ENCODE data around the gene NRP2. TPM values are rescaled to one million over a fixed set of nuclear protein-coding genes. Genes with fewer than 3 reads are reported as not detected.

Gene NRP2
- total and polyA plus RNA-seq, 4 donors = 3.8 to 17.7 (median 12.2) TPM

GRCh38 chr2:205734436-205735037 is 52.2 kb downstream of the NRP2 start:
- TF ChIP-seq ATF3 (IDR thresholded peaks at IDR 0.05) (no peak), JUND (IDR thresholded peaks at IDR 0.05) (no peak), RAD21 (IDR thresholded peaks at IDR 0.05) (no peak), NR2F2 (IDR thresholded peaks at IDR 0.05) (no peak), HNF4A (conservative IDR thresholded peaks at IDR 0.05) (no peak), GABPA (IDR thresholded peaks at IDR 0.05 in 1 of 2, conservative IDR thresholded peaks at IDR 0.05 in 1 of 2) (no peak), EGR1 (IDR thresholded peaks at IDR 0.05; ENCODE audit: low read depth in 2 of 2) (no peak), RXRA (IDR thresholded peaks at IDR 0.05) (no peak), YY1 (IDR thresholded peaks at IDR 0.05) (no peak)
- TF ChIP-seq, protein P1, sequence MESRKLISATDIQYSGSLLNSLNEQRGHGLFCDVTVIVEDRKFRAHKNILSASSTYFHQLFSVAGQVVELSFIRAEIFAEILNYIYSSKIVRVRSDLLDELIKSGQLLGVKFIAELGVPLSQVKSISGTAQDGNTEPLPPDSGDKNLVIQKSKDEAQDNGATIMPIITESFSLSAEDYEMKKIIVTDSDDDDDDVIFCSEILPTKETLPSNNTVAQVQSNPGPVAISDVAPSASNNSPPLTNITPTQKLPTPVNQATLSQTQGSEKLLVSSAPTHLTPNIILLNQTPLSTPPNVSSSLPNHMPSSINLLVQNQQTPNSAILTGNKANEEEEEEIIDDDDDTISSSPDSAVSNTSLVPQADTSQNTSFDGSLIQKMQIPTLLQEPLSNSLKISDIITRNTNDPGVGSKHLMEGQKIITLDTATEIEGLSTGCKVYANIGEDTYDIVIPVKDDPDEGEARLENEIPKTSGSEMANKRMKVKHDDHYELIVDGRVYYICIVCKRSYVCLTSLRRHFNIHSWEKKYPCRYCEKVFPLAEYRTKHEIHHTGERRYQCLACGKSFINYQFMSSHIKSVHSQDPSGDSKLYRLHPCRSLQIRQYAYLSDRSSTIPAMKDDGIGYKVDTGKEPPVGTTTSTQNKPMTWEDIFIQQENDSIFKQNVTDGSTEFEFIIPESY (IDR thresholded peaks at IDR 0.05) = no peak
- Histone ChIP-seq H3K9ac (ENCODE audit: low read depth in 1 of 2, low read length in 2 of 2) (no peak overlapping the region), H3K4me1 (ENCODE audit: control insufficient read depth in 4 of 4, insufficient read depth in 4 of 4, low read length in 3 of 4) (no peaks in the 10 kb centered on the region), H3K36me3 (ENCODE audit: control insufficient read depth in 4 of 4, insufficient read depth in 3 of 4, low read depth in 1 of 4, low read length in 3 of 4) (no peaks in the 10 kb centered on the region), H3K27me3 (ENCODE audit: control insufficient read depth in 4 of 4, insufficient read depth in 4 of 4, low read length in 3 of 4) (no peaks in the 10 kb centered on the region), H3K9me3 (ENCODE audit: control insufficient read depth in 4 of 4, low read length in 3 of 4) (no peaks in the 10 kb centered on the region), H3K4me3 (ENCODE audit: low read depth in 1 of 3, low read length in 3 of 3) (no peak overlapping the region), H3K27ac (ENCODE audit: low read depth in 1 of 2, low read length in 2 of 2) (no peak overlapping the region)
- WGBS = 81% methylated on average over 6 of the region's 6 CpGs
- DNase-seq (ENCODE audit: low spot score) = peak; percentile 41

DNA sequence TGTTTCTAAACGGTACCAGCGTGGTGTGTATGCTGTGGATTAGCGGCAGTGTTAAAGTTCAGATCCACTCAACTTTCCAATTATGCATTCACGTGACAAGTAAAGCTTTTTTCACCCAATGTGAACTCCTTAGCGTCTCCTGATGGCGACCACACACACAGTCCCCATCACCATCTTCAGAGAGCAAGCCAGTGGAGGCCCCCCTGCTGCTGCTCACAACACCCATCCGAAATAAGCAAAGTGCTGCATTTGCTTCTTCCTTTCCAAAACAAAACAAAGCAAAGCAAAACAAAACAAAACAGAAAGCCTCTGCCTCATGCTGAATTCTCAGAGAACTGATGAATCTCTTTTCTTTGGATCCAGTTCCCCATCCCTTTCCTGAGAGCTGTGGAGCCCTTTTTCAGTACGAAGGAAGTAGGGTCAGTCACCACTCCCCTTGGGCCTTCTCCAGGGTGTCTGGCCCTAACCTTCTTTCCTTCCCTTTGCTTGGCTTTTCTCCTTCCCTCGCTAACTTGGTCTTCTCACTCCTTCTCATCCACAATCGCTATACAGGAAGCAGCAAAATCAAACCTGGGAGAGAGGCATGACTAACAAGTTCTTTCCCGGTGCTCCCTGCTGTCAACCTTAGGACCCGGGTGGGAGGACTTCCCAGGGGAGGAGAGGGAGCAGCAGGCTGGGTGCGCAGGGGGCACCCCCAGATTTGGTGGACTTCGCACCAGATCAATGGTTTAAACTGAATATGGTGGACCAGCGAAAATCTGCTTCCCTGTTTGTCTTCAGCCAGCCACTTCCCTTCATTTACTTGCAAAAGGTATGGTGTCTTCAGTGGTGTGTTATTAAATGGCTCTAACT is 56.0 kb downstream of the NRP2 start:
- Histone ChIP-seq H3K9me3 (ENCODE audit: control insufficient read depth in 4 of 4, low read length in 3 of 4) (no peaks in the 10 kb centered on the region), H3K36me3 (ENCODE audit: control insufficient read depth in 4 of 4, insufficient read depth in 3 of 4, low read depth in 1 of 4, low read length in 3 of 4) (no peaks in the 10 kb centered on the region), H3K27ac (ENCODE audit: low read depth in 1 of 2, low read length in 2 of 2) (peak overlapping the region in 1 of 2 donors; percentile 17), H3K4me1 (ENCODE audit: control insufficient read depth in 4 of 4, insufficient read depth in 4 of 4, low read length in 3 of 4) (no peaks in the 10 kb centered on the region), H3K9ac (ENCODE audit: low read depth in 1 of 2, low read length in 2 of 2) (no peak overlapping the region), H3K27me3 (ENCODE audit: control insufficient read depth in 4 of 4, insufficient read depth in 4 of 4, low read length in 3 of 4) (no peaks in the 10 kb centered on the region), H3K4me3 (ENCODE audit: low read depth in 1 of 3, low read length in 3 of 3) (no peak overlapping the region)
- TF ChIP-seq NR2F2 (IDR thresholded peaks at IDR 0.05) (peak; percentile 96), TAF1 (conservative IDR thresholded peaks at IDR 0.05) (no peak)
- 74% methylated on average over 15 of the region's 15 CpGs for WGBS
- DNase-seq (ENCODE audit: low spot score) = no peak

GRCh38 chr2:205739620-205740019 is 57.3 kb downstream of the NRP2 start:
- WGBS = 98% methylated on average over 1 of the region's 1 CpG
- H3K36me3 ChIP-seq (ENCODE audit: control insufficient read depth in 4 of 4, insufficient read depth in 3 of 4, low read depth in 1 of 4, low read length in 3 of 4) = no peaks in the 10 kb centered on the region
- H3K4me1 ChIP-seq (ENCODE audit: control insufficient read depth in 4 of 4, insufficient read depth in 4 of 4, low read length in 3 of 4) = peaks cover 6 to 7% (median 6%) of the 10 kb centered on the region in 4 donors
- DNase-seq (ENCODE audit: low spot score) = no peak
- no peak overlapping the region for H3K27ac ChIP-seq (ENCODE audit: low read depth in 1 of 2, low read length in 2 of 2)
- no peak overlapping the region for H3K9ac ChIP-seq (ENCODE audit: low read depth in 1 of 2, low read length in 2 of 2)
- H3K4me3 ChIP-seq (ENCODE audit: low read depth in 1 of 3, low read length in 3 of 3) = no peak overlapping the region
- TF ChIP-seq, protein P1 (IDR thresholded peaks at IDR 0.05) = no peak
- TF ChIP-seq JUND (IDR thresholded peaks at IDR 0.05) (no peak), FOXA1 (IDR thresholded peaks at IDR 0.05) (no peak)
- H3K27me3 ChIP-seq (ENCODE audit: control insufficient read depth in 4 of 4, insufficient read depth in 4 of 4, low read length in 3 of 4) = no peaks in the 10 kb centered on the region
- H3K9me3 ChIP-seq (ENCODE audit: control insufficient read depth in 4 of 4, low read length in 3 of 4) = no peaks in the 10 kb centered on the region
